HTERT RPE-1 (cell line): ENCODE measurements around the gene MFAP2.
"Not testable (repeated sequence)": the region's sequence is repeated elsewhere in the genome, so short reads cannot be mapped to it uniquely, and the experiment has no call there.

Source experiments
- in situ Hi-C: fragments of 300-500 bp; cut with MboI; formaldehyde crosslinking; loops from 4 replicates; pipeline ENCODE4 v1.14.3; 2020; ENCODE audit warnings: low sequenced_read_pairs

Gene MFAP2

GRCh38 chr1:16931206-16931934, 49.0 kb downstream of the MFAP2 start:
- in situ Hi-C loops: not testable (repeated sequence)

GRCh38 chr1:16929146-16930041, 51.0 kb downstream of the MFAP2 start:
- in situ Hi-C loops: not testable (repeated sequence)

GRCh38 chr1:16927711-16928485, 52.5 kb downstream of the MFAP2 start:
- in situ Hi-C loops: no loop called here

- in situ Hi-C loops: no loop called here
Observed at GRCh38 chr1:16927256-16927655, 53.2 kb downstream of the MFAP2 start.

- in situ Hi-C loops: no loop called here
Observed at GRCh38 chr1:16926491-16927073, 53.8 kb downstream of the MFAP2 start.

- in situ Hi-C loops: no loop called here
Observed at GRCh38 chr1:16925635-16926490, 54.6 kb downstream of the MFAP2 start.

- in situ Hi-C loops: no loop called here
Observed at GRCh38 chr1:16924919-16925477, 55.4 kb downstream of the MFAP2 start.
